Left lobe of liver (tissue), 2 donors: Measurements from ENCODE around the gene PKN2. TPM values are rescaled to one million over a fixed set of nuclear protein-coding genes. Genes with fewer than 3 reads are reported as not detected.

Source experiments
- ATAC-seq: fragments of 200-7000 bp; cut with Tn5 transposase; one replicate; pipeline ENCODE4 v1.9.1; 2020; ENCODE audit warnings: mild to moderate bottlenecking, moderate library complexity
- DNase-seq: peaks from one replicate; pipeline ENCODE4 v3.0.0-alpha.2; 2020; ENCODE audit warnings: low spot score
- total RNA-seq: library from RNA; stranded (reverse); gene quantifications from one replicate; pipeline ENCODE4 v1.2.1, GENCODE V29; 2021
- donor health status: DM: no; HTN: no; CAD: no; lungs with moderate emphysema.
- donor health status: DM: no; HTN: yes; CAD: no.

The PKN2 gene
- total RNA-seq, 1 donor from 2014 or later: 12.1 TPM

- DNase-seq: no peak
- peak; percentile 46 for ATAC-seq
Observed at GRCh38 chr1:88730995-88731394, 46.9 kb downstream of the PKN2 start.

GRCh38 chr1:88731475-88732269, 47.6 kb downstream of the PKN2 start:
- DNase-seq (no peak), ATAC-seq (peak; percentile 90)

- ATAC-seq (no peak), DNase-seq (no peak)
Observed at GRCh38 chr1:88735382-88735781, 51.3 kb downstream of the PKN2 start.

GRCh38 chr1:88735909-88736308, 51.8 kb downstream of the PKN2 start:
- DNase-seq: no peak

GRCh38 chr1:88736633-88737248, 52.7 kb downstream of the PKN2 start:
- ATAC-seq (peak; percentile 92), DNase-seq (no peak)

More at GRCh38 chr1:88735909-88736308, 51.8 kb downstream of the PKN2 start:
- no peak for ATAC-seq

- DNase-seq (no peak), ATAC-seq (peak; percentile 29)
Observed at GRCh38 chr1:88737338-88737927, 53.4 kb downstream of the PKN2 start.

- no peak for ATAC-seq
- no peak for DNase-seq
Observed at GRCh38 chr1:88740784-88741183, 56.7 kb downstream of the PKN2 start.

GRCh38 chr1:88741413-88741812, 57.3 kb downstream of the PKN2 start:
- no peak for DNase-seq
- no peak for ATAC-seq

- no peak for ATAC-seq
Observed at GRCh38 chr1:88742531-88742930, 58.5 kb downstream of the PKN2 start.

GRCh38 chr1:88744142-88744541, 60.1 kb downstream of the PKN2 start:
- ATAC-seq (no peak), DNase-seq (no peak)

More at GRCh38 chr1:88742531-88742930, 58.5 kb downstream of the PKN2 start:
- no peak for DNase-seq

GRCh38 chr1:88746916-88747315, 62.8 kb downstream of the PKN2 start:
- DNase-seq (no peak), ATAC-seq (no peak)

GRCh38 chr1:88751714-88752113, 67.6 kb downstream of the PKN2 start:
- ATAC-seq (no peak), DNase-seq (no peak)

- ATAC-seq (no peak), DNase-seq (no peak)
Observed at GRCh38 chr1:88753506-88753905, 69.4 kb downstream of the PKN2 start.

- ATAC-seq (no peak), DNase-seq (no peak)
Observed at GRCh38 chr1:88763649-88764406, 79.8 kb downstream of the PKN2 start.

GRCh38 chr1:88768187-88768586, 84.1 kb downstream of the PKN2 start:
- DNase-seq (no peak), ATAC-seq (no peak)

- ATAC-seq (no peak), DNase-seq (no peak)
Observed at GRCh38 chr1:88768816-88769215, 84.7 kb downstream of the PKN2 start.

- ATAC-seq: no peak
- DNase-seq: no peak
Observed at GRCh38 chr1:88773540-88774150, 89.6 kb downstream of the PKN2 start.

- ATAC-seq: no peak
- no peak for DNase-seq
Observed at GRCh38 chr1:88774151-88774556, 90.1 kb downstream of the PKN2 start.

GRCh38 chr1:88777604-88778149, 93.6 kb downstream of the PKN2 start:
- DNase-seq (no peak), ATAC-seq (no peak)

- no peak for DNase-seq
- ATAC-seq: no peak
Observed at GRCh38 chr1:88779880-88780279, 95.8 kb downstream of the PKN2 start.

- no peak for ATAC-seq
- DNase-seq: no peak
Observed at GRCh38 chr1:88780485-88780884, 96.4 kb downstream of the PKN2 start.
